Activated naive CD4-positive, alpha-beta T cell treated with anti-CD3 and anti-CD28 coated beads, Interleukin-2, amount 10 ng/mL, durations not matched to agents 7 days and 5 days (primary cell): Measurements from ENCODE around the gene TXNL4B.
"Not testable (repeated sequence)": the region's sequence is repeated elsewhere in the genome, so short reads cannot be mapped to it uniquely, and the experiment has no call there.

Experiments
- CTCF ChIA-PET: fragments of 350-600 bp; sonication (Branson Sonifier 250); formaldehyde crosslinking; loops from one replicate; lab custom pipeline; 2021; ENCODE audit warnings: antibody characterized with exemption; lab: Charles Lee
- DNase-seq: peaks from one replicate; pipeline ENCODE4 v3.0.0-alpha.2; 2020
- H3K27ac Mint-ChIP-seq: one replicate; pipeline ENCODE4 v1.8.0; 2021; ENCODE audit warnings: mild to moderate bottlenecking, moderate library complexity, mixed read lengths
- H3K27me3 Mint-ChIP-seq: one replicate; pipeline ENCODE4 v1.8.0; 2021; ENCODE audit warnings: mild to moderate bottlenecking, mixed read lengths
- H3K36me3 Mint-ChIP-seq: one replicate; pipeline ENCODE4 v1.8.0; 2021; ENCODE audit warnings: mixed read lengths
- H3K4me1 Mint-ChIP-seq: one replicate; pipeline ENCODE4 v1.8.0; 2021; ENCODE audit warnings: mixed read lengths
- H3K4me3 Mint-ChIP-seq: one replicate; pipeline ENCODE4 v1.8.0; 2021; ENCODE audit warnings: mild to moderate bottlenecking, moderate library complexity, mixed read lengths
- H3K9me3 Mint-ChIP-seq: one replicate; pipeline ENCODE4 v1.8.0; 2021; ENCODE audit warnings: mixed read lengths

The TXNL4B gene

DNA sequence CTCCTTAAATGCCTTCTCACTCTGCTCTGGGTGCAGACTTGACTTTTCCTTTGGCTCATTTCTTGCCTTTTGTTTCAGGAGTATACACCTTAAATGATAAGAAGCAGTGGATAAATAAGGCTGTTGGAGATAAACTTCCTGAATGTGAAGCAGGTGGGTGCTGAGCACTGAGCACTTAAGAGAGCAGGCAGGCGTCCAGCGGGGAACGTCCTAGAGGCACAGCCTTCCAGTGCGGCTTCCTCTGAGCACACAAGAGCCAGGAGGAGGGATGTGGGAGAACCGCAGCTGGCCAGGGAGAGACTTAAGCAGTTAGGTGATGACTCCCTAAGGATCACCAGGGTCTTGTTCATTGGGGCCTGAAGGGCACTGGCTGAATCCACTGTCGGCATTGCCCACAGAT lies 18.4 kb downstream of the TXNL4B start:
- H3K27me3 Mint-ChIP-seq, CTCF ChIA-PET, DNase-seq, H3K4me3 Mint-ChIP-seq, H3K36me3 Mint-ChIP-seq, H3K27ac Mint-ChIP-seq, H3K9me3 Mint-ChIP-seq, H3K4me1 Mint-ChIP-seq: not testable (repeated sequence)

DNA sequence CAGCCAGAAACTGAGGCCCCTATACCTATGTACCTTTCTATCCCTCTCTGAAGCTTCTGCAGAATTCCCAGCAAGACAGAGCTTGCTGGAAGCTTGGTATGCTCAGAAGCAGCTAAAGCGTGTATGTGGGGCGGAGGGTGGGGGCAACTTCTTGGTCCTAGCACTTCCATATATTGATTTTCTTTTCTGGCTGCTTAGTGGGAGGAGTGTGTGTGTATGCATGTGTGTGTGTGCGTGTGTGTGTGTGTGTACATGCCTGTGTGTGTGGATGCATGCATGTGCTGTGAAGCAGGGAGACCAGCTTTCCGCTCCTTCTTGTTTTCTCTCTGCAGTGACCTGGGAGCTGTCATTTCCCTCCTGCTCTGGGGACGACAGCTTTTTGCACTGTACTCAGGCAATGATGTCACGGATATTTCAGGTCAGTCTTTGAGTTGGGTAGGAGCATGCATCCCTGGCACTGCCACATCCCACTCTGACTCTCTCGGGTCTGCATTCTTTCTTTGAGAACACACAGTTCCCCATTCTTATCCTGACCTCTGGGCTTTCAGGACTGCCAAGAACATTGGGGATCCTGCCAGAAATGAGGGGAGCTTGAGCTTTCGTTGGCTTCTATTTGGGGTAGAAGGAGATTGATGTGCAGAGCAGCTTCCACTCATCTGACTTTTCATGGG lies 19.7 kb downstream of the TXNL4B start:
- H3K9me3 Mint-ChIP-seq = no peaks in the 10 kb centered on the region
- CTCF ChIA-PET = no interaction called here

DNA sequence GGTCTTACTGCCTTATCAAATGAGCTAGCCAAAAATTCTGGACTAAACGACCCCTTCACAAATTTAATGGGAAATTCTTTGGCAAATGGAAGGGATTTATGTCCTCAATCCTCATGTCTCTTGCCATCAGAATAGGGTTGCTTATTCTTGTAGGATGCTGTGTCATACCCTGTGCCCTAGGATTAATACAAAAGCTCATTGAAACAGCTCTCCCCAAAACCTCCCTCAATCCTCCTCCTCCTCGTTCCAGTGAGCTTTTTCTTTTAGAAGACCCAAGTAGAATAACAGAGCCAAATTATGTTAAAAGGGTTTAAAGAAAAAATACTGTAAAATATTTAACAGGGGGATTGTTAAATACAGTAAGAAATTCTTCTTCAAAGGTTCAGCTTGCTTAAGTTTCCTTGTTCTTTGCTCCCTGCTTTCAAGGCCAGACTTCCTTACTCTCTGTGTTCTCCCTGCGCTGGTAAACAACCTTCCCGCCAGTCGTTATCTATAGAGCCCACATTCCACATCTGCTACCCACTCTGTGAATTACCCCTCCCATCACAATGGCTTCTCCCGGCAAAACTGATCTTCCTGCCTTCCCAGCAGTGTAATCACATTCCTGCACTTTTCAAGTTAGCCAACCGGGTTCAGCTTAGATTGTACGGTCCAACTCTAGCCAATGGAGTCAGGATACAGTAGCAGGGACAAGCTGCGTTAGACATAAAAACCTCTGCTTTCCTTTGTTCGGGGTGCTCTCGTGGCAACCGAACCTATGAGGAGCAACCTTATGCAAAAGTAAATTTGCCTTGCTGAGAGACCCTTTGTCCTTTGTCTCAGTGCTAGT lies 20.7 kb downstream of the TXNL4B start:
- H3K27ac Mint-ChIP-seq = no peak overlapping the region
- no peaks in the 10 kb centered on the region for H3K4me1 Mint-ChIP-seq
- H3K9me3 Mint-ChIP-seq = no peaks in the 10 kb centered on the region
- DNase-seq = no peak
- CTCF ChIA-PET = interaction anchor here (2.1 kb wide), 1 partner anchor 25 kb away, joined by 5 read pairs; no protein-coding TSS in a partner anchor
- H3K36me3 Mint-ChIP-seq = no peaks in the 10 kb centered on the region
- H3K27me3 Mint-ChIP-seq = no peaks in the 10 kb centered on the region
- no peak overlapping the region for H3K4me3 Mint-ChIP-seq

More for the DNA sequence above, 19.7 kb downstream of the TXNL4B start:
- H3K36me3 Mint-ChIP-seq = no peaks in the 10 kb centered on the region
- no peaks in the 10 kb centered on the region for H3K4me1 Mint-ChIP-seq
- DNase-seq = no peak
- H3K27ac Mint-ChIP-seq = no peak overlapping the region
- H3K27me3 Mint-ChIP-seq = no peaks in the 10 kb centered on the region
- H3K4me3 Mint-ChIP-seq = no peak overlapping the region

DNA sequence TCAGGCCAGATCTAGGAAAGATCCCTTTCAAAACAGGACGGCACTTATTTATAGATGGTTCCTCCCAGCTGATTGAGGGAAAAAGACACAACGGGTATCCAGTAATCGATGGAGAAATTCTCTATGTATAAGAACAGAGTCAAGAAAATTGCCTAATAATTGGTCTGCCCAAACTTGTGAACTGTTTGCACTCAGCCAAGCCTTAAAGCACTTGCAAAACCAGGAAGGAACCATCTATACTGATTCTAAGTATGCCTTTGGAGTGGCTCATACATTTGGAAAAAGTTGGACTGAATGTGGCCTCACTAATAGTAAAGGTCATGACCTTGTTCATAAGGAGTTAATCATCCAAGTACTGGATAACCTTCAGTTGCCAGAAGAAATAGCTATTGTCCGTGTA lies 24.5 kb downstream of the TXNL4B start:
- no peaks in the 10 kb centered on the region for H3K4me1 Mint-ChIP-seq
- CTCF ChIA-PET = interaction anchor here (1.3 kb wide), 1 partner anchor 37 kb away, joined by 3 read pairs; no protein-coding TSS in a partner anchor
- no peaks in the 10 kb centered on the region for H3K9me3 Mint-ChIP-seq
- H3K27me3 Mint-ChIP-seq = no peaks in the 10 kb centered on the region
- H3K36me3 Mint-ChIP-seq = no peaks in the 10 kb centered on the region
- H3K4me3 Mint-ChIP-seq = no peak overlapping the region
- no peak overlapping the region for H3K27ac Mint-ChIP-seq
- no peak for DNase-seq

DNA sequence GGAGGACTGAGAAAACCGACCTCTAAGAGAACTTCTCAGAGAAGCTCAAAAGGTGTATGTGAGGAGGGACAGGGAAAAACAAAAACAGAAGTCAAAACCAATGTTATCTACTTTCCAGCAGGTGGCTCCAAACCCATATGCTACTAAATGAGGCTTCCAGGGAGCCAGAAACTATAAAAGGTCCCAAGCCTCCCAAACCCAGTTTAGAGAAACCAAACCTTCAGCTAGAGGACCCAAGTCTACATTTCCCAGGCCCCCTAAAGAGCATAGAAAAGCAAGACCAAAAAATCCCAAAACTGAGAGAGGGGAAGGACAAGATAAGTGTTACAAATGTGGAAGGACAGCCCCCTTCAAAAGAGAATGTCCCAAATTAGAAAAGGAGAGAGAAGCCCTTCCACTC lies 26.7 kb downstream of the TXNL4B start:
- no peaks in the 10 kb centered on the region for H3K27me3 Mint-ChIP-seq
- H3K4me3 Mint-ChIP-seq = no peak overlapping the region
- no peak for DNase-seq
- no peaks in the 10 kb centered on the region for H3K9me3 Mint-ChIP-seq
- no peak overlapping the region for H3K27ac Mint-ChIP-seq
- no peaks in the 10 kb centered on the region for H3K4me1 Mint-ChIP-seq
- CTCF ChIA-PET = interaction anchor here (1.0 to 2.1 kb wide), 7 partner anchors 11 to 49 kb away, joined by 3 to 13 read pairs (median 5); no protein-coding TSS in a partner anchor
- no peaks in the 10 kb centered on the region for H3K36me3 Mint-ChIP-seq

DNA sequence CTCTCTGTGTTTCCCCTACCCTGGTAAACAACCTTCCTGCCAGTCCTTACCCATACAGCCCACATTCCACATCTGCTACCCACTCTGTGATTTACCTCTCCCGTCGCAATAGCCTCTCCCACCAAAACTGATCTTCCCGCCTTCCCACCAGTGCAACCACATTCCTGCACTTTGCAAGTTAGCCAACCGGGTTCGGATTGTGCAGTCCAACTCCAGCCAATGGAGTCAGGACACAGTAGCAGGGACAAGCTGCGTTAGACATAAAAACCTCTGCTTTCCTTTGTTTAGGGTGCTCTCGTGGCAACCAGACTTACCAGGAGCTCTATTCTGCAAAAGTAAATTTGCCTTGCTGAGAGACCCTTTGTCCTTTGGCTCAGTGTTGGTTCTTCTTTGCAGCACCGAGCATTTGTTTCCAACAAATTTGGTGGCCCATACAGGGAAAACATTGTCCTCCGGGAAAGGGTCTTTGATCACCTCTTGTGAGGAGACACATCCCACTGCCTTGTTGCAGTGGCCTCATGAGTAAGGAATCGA lies 29.0 kb downstream of the TXNL4B start:
- Mint-ChIP-seq H3K27me3 (no peaks in the 10 kb centered on the region), H3K9me3 (no peaks in the 10 kb centered on the region), H3K27ac (no peak overlapping the region), H3K36me3 (no peaks in the 10 kb centered on the region), H3K4me1 (no peaks in the 10 kb centered on the region), H3K4me3 (no peak overlapping the region)
- CTCF ChIA-PET = no interaction called here
- no peak for DNase-seq

DNA sequence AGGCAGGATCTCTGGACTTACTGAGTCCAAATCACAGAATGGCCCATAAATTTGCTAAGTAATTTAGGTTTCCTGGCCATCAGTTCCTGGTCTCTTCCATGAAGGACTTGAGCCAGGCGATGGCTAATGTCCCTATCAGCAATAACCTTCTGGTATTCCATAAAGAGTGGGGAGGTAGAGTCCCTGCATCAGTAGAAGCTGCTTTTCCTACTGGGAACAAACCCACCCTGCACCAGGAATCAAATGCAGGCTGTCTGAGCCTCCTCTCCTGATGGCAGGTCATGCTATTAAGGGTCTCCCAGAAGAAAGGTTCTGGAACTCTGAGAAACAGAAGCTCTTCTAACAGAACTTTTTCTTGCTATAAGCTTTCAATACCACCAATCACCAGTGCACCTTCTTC lies 31.9 kb downstream of the TXNL4B start:
- CTCF ChIA-PET = no interaction called here

DNA sequence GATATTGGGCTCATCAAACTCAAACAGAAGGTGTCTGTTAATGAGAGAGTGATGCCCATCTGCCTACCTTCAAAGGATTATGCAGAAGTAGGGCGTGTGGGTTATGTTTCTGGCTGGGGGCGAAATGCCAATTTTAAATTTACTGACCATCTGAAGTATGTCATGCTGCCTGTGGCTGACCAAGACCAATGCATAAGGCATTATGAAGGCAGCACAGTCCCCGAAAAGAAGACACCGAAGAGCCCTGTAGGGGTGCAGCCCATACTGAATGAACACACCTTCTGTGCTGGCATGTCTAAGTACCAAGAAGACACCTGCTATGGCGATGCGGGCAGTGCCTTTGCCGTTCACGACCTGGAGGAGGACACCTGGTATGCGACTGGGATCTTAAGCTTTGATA lies 33.0 kb downstream of the TXNL4B start:
- Mint-ChIP-seq H3K27me3 (no peaks in the 10 kb centered on the region), H3K27ac (no peak overlapping the region), H3K4me3 (no peak overlapping the region), H3K36me3 (no peaks in the 10 kb centered on the region), H3K4me1 (no peaks in the 10 kb centered on the region), H3K9me3 (no peaks in the 10 kb centered on the region)
- CTCF ChIA-PET = no interaction called here
- DNase-seq = no peak

More for the DNA sequence above, 31.9 kb downstream of the TXNL4B start:
- H3K9me3 Mint-ChIP-seq = no peaks in the 10 kb centered on the region
- no peaks in the 10 kb centered on the region for H3K36me3 Mint-ChIP-seq
- H3K27ac Mint-ChIP-seq = no peak overlapping the region
- no peaks in the 10 kb centered on the region for H3K27me3 Mint-ChIP-seq
- no peak for DNase-seq
- no peaks in the 10 kb centered on the region for H3K4me1 Mint-ChIP-seq
- no peak overlapping the region for H3K4me3 Mint-ChIP-seq

DNA sequence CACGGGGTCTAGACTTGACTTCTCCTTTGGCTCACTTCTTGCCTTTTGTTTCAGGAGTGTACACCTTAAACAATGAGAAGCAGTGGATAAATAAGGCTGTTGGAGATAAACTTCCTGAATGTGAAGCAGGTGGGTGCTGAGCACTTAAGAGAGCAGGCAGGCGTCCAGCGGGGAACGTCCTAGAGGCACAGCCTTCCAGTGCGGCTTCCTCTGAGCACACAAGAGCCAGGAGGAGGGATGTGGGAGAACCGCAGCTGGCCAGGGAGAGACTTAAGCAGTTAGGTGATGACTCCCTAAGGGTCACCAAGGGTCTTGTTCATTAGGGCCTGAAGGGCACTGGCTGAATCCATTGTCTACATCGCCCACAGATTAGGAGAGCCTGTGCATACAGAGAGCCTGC lies 34.4 kb downstream of the TXNL4B start:
- H3K4me1 Mint-ChIP-seq, H3K36me3 Mint-ChIP-seq, CTCF ChIA-PET, H3K27me3 Mint-ChIP-seq, H3K4me3 Mint-ChIP-seq, DNase-seq, H3K9me3 Mint-ChIP-seq, H3K27ac Mint-ChIP-seq: not testable (repeated sequence)

DNA sequence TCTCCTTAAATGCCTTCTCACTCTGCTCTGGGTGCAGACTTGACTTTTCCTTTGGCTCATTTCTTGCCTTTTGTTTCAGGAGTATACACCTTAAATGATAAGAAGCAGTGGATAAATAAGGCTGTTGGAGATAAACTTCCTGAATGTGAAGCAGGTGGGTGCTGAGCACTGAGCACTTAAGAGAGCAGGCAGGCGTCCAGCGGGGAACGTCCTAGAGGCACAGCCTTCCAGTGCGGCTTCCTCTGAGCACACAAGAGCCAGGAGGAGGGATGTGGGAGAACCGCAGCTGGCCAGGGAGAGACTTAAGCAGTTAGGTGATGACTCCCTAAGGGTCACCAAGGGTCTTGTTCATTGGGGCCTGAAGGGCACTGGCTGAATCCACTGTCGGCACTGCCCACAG lies 36.1 kb downstream of the TXNL4B start:
- H3K4me3 Mint-ChIP-seq, H3K27ac Mint-ChIP-seq, H3K4me1 Mint-ChIP-seq, H3K27me3 Mint-ChIP-seq, DNase-seq, H3K36me3 Mint-ChIP-seq, H3K9me3 Mint-ChIP-seq, CTCF ChIA-PET: not testable (repeated sequence)

DNA sequence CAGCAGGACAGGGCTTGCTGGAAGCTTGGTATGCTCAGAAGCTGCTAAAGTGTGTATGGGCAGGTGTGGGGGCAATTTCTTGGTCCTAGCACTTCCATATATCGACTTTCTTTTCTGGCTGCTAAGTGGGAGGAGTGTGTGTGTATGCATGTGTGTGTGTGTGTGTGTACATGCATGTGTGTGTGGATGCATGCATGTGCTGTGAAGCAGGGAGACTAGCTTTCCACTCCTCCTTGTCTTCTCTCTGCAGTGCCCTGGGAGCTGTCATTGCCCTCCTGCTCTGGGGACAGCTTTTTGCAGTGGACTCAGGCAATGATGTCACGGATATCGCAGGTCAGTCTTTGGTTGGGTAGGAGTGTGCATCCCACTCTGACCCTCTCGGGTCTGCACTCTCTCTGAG lies 37.5 kb downstream of the TXNL4B start:
- DNase-seq = no peak
- Mint-ChIP-seq H3K9me3 (no peaks in the 10 kb centered on the region), H3K4me3 (no peak overlapping the region), H3K27me3 (no peaks in the 10 kb centered on the region), H3K36me3 (no peaks in the 10 kb centered on the region), H3K27ac (no peak overlapping the region), H3K4me1 (no peaks in the 10 kb centered on the region)
- CTCF ChIA-PET = interaction anchor here (0.8 to 1.3 kb wide), 2 partner anchors 11 to 18 kb away, joined by 3 to 5 read pairs; no protein-coding TSS in a partner anchor

DNA sequence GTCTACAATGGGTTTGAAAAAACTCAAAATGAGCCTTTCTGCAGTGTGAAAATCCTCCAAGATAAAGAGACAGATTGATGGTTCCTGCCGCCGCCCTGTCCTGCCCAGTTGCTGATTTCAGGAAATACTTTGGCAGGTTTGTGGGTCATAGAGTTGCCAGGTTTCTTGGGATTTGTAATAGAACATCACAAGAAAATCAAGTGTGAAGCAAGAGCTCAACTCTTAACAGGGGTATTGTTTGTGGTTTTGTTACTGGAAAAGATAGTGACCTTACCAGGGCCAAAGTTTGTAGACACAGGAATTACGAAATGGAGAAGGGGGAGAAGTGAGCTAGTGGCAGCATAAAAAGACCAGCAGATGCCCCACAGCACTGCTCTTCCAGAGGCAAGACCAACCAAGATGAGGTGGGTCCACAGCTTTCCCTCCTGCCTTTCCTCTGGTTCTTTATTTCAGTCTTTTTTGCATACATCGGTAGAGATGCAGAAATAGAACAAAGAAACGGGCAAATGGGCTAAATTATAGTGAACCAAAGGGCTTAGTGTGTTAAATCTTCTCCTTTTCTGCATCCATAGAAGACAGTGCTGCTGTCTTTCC lies 39.1 kb downstream of the TXNL4B start, which contains the start of gene HP:
Gene HP (plus strand): TSS at position 252 of the 594 bp plus-strand sequence. CDS start 148 bp downstream, at position 400.
- H3K4me1 Mint-ChIP-seq, H3K27me3 Mint-ChIP-seq: not testable (repeated sequence)
- CTCF ChIA-PET = interaction anchor here (1.1 kb wide), 1 partner anchor 9 kb away, joined by 4 read pairs; the partner anchor contains the start of gene HPR

DNA sequence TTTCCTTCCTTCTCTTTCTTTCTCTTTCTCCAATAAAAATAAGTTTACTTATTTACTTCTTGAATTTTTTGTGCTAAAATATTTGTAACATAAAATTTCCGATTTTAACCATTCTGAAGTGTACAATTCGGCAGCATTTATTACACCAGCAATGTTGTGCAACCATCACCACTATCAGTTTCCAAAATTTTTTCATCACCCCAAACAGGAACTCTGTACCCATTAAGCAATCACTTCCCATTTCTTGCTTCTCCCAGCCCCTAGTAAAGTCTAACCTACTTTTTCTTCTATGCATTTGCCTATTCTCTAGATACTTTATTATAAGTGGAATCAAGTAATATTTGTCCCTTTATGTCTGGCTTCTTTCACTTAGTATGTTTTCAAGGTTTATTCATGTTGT lies 41.6 kb downstream of the TXNL4B start:
- CTCF ChIA-PET = no interaction called here
- peaks cover 14% of the 10 kb centered on the region for H3K9me3 Mint-ChIP-seq
- H3K4me1 Mint-ChIP-seq = no peaks in the 10 kb centered on the region
- H3K4me3 Mint-ChIP-seq = no peak overlapping the region
- no peak for DNase-seq
- H3K27ac Mint-ChIP-seq = no peak overlapping the region
- no peaks in the 10 kb centered on the region for H3K27me3 Mint-ChIP-seq
- peaks cover 2% of the 10 kb centered on the region for H3K36me3 Mint-ChIP-seq

More for the DNA sequence above, 39.1 kb downstream of the TXNL4B start, which contains the start of gene HP:
- not testable (repeated sequence) for H3K27ac Mint-ChIP-seq, H3K9me3 Mint-ChIP-seq, H3K4me3 Mint-ChIP-seq, H3K36me3 Mint-ChIP-seq, DNase-seq
